Activated CD4-positive, alpha-beta T cell treated with anti-CD3 and anti-CD28 coated beads, Interleukin-2, amount 50 U/mL, for 24 hours (primary cell): ENCODE data around the gene EGFR.
"Not testable (repeated sequence)": the region's sequence is repeated elsewhere in the genome, so short reads cannot be mapped to it uniquely, and the experiment has no call there.

ENCODE experiments used
- DNase-seq, 2 donors: peaks; one replicate each; pipeline ENCODE4 v3.0.0-alpha.2; 2020; ENCODE audit warnings: low read depth in 1 of 2, low spot score in 1 of 2

The EGFR gene

DNA sequence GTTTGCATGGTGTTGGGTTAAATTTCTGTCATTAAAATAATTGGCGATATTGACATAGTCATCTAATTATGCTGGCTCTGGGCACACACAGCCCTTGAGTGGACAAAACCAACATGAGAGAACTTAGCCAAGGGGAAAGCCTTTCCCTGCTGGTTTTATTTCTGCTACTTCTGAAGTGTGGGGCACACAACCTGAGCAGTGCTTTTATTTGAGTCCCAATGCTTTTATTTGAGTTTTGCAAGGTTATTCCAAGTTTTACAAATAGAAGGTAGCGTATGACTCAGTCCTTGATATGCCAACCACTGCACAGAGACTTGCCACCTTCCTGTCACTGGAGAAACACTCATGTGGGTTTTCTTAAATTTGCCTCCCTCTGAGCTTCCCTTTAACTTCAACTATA lies 145.7 kb downstream of the EGFR start:
- no peak for DNase-seq

DNA sequence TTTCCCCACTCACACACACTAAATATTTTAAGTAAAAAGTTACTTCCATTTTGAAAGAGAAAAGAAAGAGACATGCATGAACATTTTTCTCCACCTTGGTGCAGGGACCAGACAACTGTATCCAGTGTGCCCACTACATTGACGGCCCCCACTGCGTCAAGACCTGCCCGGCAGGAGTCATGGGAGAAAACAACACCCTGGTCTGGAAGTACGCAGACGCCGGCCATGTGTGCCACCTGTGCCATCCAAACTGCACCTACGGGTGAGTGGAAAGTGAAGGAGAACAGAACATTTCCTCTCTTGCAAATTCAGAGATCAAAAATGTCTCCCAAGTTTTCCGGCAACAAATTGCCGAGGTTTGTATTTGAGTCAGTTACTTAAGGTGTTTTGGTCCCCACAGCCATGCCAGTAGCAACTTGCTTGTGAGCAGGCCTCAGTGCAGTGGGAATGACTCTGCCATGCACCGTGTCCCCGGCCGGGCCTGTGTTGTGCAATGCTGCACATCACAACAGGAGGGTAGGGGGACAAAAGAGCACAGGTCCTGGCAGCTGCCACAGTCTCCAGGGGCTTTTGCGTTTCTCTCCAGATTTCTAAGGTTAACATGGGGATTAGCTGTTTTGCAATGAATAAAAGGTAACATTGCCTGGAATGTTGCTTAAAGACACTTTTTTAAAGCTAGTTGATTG lies 146.5 kb downstream of the EGFR start:
- DNase-seq, result no peak

DNA sequence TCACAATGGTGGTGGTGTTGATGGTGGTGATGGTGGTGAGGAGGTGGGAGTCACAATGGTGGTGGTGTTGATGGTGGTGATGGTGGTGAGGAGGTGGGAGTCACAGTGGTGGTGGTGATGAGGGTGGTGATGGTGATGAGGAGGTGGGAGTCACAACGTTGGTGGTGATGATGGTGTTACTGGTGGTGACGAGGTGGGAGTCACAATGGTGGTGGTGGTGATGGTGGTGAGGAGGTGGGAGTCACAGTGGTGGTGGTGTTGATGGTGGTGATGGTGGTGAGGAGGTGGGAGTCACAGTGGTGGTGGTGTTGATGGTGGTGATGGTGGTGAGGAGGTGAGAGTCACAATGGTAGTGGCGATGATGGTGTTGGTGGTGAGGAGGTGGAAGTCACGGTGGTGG lies 148.5 kb downstream of the EGFR start:
- not testable (repeated sequence) for DNase-seq

DNA sequence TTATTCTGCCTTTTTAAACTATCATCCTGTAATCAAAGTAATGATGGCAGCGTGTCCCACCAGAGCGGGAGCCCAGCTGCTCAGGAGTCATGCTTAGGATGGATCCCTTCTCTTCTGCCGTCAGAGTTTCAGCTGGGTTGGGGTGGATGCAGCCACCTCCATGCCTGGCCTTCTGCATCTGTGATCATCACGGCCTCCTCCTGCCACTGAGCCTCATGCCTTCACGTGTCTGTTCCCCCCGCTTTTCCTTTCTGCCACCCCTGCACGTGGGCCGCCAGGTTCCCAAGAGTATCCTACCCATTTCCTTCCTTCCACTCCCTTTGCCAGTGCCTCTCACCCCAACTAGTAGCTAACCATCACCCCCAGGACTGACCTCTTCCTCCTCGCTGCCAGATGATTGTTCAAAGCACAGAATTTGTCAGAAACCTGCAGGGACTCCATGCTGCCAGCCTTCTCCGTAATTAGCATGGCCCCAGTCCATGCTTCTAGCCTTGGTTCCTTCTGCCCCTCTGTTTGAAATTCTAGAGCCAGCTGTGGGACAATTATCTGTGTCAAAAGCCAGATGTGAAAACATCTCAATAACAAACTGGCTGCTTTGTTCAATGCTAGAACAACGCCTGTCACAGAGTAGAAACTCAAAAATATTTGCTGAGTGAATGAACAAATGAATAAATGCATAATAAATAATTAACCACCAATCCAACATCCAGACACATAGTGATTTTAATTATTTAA lies 151.7 kb downstream of the EGFR start:
- no peak for DNase-seq

DNA sequence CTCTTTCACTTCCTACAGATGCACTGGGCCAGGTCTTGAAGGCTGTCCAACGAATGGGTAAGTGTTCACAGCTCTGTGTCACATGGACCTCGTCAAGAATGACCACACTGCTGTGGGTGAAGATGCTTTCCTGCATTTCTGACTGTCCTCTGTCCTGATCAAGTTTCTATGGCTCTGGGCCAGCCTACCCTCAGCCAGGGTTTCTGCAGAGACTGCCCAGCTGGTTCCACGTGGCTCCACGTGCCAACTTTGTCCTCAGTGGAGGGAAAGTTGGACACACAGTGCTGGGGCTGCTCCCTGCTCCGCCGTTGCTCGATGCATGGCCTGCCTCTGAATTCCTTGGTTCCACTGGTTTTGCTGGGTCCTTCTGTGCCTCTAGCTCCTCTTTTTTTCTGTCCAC lies 152.3 kb downstream of the EGFR start:
- no peak for DNase-seq

DNA sequence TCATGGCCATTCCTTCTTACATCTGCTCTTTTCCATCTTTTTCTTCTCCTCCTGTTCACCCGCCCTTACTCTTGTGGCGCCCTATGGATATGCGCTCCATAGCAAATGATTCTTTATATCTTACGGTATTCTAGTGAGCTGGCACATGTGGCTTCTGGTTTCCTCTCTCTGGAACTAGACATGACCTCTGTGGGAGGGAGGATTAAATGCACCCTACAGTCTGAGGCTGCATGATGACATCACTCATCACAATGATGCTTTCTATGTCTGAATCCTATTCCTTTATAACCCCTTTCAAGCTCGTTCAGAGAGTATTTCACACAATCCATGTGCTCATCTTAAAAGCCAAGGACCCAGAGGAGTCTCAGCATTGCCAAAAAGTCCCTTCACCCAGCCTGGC lies 153.3 kb downstream of the EGFR start:
- DNase-seq, result no peak

DNA sequence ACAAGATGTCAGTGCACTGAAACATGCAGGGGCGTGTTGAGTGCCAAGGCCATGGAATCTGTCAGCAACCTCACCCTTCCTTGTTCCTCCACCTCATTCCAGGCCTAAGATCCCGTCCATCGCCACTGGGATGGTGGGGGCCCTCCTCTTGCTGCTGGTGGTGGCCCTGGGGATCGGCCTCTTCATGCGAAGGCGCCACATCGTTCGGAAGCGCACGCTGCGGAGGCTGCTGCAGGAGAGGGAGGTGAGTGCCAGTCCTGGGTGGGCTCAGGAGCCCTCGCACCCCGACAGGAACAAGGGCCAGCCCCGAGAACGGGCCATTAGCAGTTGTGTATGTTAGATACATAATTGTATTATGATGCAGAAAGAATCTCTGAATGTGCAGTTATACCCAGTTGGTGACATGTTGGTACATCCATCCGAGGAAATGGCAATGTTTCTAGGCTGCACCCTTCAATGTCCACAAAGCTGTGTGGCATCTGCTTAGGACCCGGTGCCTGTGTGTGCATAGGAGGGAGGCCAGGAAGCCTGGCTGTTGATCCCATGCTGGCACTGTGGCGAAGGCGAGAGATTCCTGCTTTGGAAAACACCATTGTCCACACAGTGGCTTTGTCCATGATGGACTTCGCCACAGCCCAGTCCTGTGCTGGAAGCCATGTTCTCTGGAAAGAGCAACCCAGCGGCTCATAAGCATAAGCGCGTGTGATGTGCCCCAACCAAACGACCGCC lies 154.2 kb downstream of the EGFR start:
- no peak for DNase-seq

DNA sequence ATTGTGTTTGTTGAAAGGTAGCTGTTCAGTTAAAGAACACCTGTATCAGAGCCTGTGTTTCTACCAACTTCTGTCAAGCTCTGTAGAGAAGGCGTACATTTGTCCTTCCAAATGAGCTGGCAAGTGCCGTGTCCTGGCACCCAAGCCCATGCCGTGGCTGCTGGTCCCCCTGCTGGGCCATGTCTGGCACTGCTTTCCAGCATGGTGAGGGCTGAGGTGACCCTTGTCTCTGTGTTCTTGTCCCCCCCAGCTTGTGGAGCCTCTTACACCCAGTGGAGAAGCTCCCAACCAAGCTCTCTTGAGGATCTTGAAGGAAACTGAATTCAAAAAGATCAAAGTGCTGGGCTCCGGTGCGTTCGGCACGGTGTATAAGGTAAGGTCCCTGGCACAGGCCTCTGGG lies 154.9 kb downstream of the EGFR start:
- no peak for DNase-seq

DNA sequence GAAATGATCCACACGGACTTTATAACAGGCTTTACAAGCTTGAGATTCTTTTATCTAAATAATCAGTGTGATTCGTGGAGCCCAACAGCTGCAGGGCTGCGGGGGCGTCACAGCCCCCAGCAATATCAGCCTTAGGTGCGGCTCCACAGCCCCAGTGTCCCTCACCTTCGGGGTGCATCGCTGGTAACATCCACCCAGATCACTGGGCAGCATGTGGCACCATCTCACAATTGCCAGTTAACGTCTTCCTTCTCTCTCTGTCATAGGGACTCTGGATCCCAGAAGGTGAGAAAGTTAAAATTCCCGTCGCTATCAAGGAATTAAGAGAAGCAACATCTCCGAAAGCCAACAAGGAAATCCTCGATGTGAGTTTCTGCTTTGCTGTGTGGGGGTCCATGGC lies 155.6 kb downstream of the EGFR start:
- DNase-seq, result no peak

DNA sequence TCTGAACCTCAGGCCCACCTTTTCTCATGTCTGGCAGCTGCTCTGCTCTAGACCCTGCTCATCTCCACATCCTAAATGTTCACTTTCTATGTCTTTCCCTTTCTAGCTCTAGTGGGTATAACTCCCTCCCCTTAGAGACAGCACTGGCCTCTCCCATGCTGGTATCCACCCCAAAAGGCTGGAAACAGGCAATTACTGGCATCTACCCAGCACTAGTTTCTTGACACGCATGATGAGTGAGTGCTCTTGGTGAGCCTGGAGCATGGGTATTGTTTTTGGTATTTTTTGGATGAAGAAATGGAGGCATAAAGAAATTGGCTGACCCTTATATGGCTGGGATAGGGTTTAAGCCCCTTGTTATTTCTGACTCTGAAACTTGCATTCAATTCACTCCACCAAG lies 156.0 kb downstream of the EGFR start:
- no peak for DNase-seq

DNA sequence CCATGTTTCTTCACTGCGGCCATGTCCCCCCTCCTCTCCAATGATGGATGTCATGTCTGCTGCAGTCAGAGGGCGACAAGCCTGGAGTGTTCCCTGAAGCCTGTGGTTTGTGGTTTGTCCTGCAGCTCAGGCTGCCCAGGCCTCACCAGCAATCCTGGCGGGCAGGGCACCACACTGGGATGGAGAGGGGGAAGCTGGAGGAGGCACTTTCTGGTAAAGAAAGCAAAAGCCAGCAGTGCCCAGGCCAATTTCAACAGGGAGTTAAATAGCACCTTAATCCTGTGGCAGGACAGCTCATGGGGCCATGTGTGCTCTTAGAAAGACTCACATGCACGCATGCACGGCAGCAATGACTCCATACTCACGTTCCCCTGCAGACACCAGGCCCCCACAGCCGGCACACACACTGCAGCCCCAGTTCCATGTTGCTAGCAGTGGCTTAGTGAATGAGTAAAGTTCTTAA lies 158.3 kb downstream of the EGFR start:
- DNase-seq, result no peak

DNA sequence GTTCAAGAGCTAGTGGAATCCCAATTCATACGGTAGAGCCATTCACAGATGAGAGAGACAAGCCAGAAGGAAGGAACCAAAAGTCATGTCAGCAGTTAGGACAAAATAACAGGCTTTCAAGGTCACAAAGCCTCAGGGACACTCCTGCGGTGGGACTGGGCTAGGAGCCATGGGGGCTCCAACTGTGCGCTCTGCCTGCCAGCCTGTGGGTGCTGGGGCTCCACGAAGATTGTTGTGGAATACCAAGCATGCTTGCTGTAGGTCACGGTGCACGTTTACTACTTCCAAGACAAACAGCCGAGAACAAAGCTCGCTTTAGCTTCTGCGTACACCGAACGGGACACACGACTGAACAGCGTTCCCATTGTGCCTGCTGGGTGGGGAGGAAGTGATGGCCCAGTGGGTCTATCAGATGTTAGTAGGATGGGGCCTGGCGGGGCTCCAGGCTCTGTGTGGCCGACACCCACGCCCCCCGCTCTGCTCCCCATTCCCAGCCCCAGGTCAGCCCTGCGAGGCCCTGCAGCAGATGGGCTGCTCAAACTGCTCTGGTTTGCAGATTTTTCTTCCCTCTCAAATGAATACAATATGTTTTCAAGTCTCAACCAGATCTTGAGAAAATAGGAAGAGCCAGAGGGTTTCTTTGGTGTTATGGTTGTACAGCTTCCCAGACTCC lies 158.9 kb downstream of the EGFR start:
- no peak for DNase-seq

DNA sequence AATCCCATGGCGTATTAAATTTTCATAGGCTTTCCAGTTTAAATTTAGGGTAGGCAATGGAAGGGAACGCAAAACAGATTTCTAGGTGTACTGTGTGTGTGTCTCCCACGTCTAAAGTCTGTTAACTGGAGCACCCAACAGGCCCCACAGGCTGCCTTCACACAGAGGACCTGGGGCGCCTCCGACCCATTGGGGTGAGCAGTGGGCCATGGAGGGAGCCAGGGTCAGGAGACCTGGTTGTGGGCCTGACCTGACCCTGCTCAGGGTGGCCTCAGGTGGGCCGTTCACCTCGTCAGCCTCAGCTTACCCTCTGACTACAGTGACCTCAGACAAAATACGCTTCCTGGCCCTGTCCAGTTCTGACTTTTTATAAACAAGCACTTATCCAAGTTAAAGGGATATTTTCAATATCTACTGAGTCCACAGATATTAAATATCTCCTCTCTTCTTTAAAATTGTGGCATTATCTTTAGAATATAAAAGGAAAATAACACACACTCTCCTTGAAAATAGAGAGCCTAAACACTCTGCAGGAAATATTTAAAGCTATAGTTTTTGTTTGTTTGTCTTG lies 159.6 kb downstream of the EGFR start:
- DNase-seq, result no peak

DNA sequence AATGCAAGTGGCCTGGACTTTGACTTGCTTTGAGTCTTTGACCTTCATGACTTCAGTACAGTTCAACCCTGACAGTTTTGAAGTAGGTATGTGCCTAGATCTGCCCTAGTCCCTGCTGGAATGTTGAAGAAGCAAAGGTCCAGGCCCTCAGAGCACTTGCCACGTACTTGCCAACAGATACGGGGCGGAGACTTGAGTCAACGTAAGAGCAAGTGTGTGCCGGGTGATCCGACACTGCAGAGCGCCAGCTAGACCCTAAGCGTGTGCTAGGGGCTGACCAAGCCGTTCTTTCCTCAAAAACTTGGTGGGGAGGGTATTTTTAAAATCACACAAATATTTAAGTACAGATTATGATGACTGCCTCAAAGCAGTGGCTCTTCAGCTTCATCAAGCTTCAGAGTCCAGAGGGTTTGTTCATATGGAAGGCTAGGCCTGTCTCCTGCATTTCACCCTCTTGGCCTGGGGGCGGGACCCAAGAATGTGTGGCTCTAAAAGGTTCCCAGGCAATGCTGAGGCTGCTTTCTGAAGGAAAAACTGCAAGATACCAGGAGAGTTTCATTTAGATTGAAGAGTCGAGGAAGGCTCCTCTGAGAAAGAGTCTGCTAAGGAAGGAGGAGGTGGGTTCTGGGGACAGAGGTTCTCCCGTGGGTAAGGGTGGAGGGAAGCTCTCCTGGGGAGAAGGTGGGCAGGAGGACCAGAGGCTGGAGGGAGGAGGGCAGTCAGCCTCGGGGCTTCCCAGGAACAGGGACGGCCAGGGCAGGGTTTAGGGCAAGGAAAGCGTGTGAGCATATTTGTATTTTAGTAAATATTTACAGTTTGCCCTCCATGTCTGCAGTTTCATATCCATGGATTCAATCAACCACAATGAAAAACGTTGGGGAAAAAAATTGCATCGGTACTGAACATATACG lies 160.3 kb downstream of the EGFR start:
- DNase-seq, result no peak

DNA sequence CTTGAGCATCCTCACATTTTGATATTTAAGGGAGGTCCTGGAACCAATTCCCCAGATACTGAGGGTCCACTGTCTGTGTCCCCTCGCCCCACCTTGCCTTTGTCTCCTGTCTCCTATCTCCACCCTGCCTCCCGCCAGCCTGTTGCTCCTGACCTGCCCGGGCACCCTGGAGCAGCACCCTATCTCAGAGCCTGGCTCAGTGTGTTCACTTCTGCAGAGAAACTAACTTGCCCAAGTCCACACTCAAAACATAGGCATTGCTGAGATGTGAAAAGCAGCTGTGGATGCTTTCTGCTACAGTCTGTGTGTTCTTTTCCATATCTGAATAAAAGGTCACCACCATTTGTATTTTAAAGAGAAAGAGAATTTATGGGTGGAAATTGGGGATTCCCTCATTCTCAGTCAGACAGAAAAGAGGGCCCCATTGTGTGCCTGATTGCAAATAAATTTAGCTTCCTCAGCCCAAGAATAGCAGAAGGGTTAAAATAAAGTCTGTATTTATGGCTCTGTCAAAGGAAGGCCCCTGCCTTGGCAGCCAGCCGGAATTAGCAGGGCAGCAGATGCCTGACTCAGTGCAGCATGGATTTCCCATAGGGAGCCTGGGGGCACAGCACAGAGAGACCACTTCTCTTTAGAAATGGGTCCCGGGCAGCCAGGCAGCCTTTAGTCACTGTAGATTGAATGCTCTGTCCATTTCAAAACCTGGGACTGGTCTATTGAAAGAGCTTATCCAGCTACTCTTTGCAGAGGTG lies 161.3 kb downstream of the EGFR start:
- DNase-seq, result no peak

DNA sequence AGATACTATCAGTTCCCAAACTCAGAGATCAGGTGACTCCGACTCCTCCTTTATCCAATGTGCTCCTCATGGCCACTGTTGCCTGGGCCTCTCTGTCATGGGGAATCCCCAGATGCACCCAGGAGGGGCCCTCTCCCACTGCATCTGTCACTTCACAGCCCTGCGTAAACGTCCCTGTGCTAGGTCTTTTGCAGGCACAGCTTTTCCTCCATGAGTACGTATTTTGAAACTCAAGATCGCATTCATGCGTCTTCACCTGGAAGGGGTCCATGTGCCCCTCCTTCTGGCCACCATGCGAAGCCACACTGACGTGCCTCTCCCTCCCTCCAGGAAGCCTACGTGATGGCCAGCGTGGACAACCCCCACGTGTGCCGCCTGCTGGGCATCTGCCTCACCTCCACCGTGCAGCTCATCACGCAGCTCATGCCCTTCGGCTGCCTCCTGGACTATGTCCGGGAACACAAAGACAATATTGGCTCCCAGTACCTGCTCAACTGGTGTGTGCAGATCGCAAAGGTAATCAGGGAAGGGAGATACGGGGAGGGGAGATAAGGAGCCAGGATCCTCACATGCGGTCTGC lies 162.2 kb downstream of the EGFR start:
- no peak for DNase-seq

DNA sequence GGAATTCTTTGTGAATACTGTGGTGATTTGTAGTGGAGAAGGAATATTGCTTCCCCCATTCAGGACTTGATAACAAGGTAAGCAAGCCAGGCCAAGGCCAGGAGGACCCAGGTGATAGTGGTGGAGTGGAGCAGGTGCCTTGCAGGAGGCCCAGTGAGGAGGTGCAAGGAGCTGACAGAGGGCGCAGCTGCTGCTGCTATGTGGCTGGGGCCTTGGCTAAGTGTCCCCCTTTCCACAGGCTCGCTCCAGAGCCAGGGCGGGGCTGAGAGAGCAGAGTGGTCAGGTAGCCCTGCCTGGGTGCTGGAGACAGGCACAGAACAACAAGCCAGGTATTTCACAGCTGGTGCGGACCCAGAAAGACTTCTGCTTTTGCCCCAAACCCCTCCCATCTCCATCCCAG lies 162.9 kb downstream of the EGFR start:
- no peak for DNase-seq

DNA sequence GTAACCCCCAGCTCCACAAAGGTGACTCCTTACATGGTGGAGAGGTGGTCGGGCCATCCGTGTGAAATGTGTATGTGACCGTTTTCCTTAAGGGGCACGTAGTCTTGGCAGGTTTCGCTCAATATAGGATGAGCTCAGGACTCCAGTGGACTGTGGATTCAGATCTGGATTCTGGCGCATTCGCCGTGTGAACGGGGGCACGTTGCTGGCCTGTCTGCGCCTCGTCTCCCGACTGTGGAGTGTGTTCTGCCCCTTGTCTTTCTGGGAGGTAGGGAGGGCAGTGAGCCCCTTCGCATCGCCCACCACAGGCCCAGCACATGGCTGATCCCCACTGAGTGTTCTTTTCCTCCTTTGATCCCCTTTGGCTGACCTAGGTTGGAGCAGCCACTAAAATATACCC lies 165.1 kb downstream of the EGFR start:
- no peak for DNase-seq

DNA sequence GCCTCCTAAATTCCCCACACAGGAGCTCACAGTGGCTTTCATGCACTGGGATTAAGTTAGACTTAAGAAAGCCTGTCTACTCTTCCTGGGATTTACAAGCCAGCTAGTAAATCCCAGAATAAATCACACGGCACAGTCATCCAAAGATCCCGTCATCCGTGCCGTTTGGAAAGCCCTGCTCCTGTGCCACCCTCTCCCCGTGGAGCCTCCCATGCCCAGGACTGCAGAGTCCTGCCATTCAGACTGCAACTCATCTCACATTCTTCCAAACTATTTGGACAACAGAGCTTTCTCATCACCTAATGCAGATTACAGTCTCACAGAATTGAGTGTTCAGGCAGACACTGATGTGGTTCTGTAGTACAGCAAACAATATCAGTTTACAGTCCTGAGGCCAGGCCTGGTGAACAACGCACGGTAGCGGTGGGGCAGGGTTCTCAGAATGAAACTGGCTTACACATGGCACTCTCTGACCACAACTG lies 166.5 kb downstream of the EGFR start:
- no peak for DNase-seq
